IgD-negative memory B cell (primary cell): ENCODE data around the gene MRPL10. TPM values are rescaled to one million over a fixed set of nuclear protein-coding genes. Genes with fewer than 3 reads are reported as not detected.

Experiments
- H3K27ac Mint-ChIP-seq, 3 donors: one replicate each; pipeline ENCODE4 v1.8.0; 2020 to 2022; ENCODE audit warnings: mild to moderate bottlenecking in 3 of 3, mixed read lengths in 3 of 3, moderate library complexity in 1 of 3
- H3K27me3 Mint-ChIP-seq: one replicate; pipeline ENCODE4 v1.8.0; 2021; ENCODE audit warnings: mixed read lengths
- H3K36me3 Mint-ChIP-seq: one replicate; pipeline ENCODE4 v1.8.0; 2020; ENCODE audit warnings: mild to moderate bottlenecking, mixed read lengths
- H3K4me1 Mint-ChIP-seq, 3 donors: one replicate each; pipeline ENCODE4 v1.8.0; 2020 to 2022; ENCODE audit warnings: mixed read lengths in 3 of 3, mild to moderate bottlenecking in 1 of 3
- H3K4me3 Mint-ChIP-seq, 4 donors: one replicate each; pipeline ENCODE4 v1.8.0; 2020 to 2022; ENCODE audit warnings: mild to moderate bottlenecking in 4 of 4, mixed read lengths in 4 of 4, moderate library complexity in 3 of 4
- H3K9me3 Mint-ChIP-seq, 3 donors: one replicate each; pipeline ENCODE4 v1.8.0; 2020 to 2021; ENCODE audit warnings: mixed read lengths in 3 of 3, mild to moderate bottlenecking in 1 of 3
- polyA plus RNA-seq: library from polyadenylated mRNA; unstranded; fragments of 300-500 nt; fragmentation: Illumina TruSeq; gene quantifications from one replicate; pipeline ENCODE4 v1.2.3, GENCODE V29; 2021

The MRPL10 gene
- polyA plus RNA-seq, 1 donor from 2014 or later, result 36.2 TPM

- no peaks in the 10 kb centered on the region for H3K9me3 Mint-ChIP-seq
- peaks cover 6 to 14% (median 13%) of the 10 kb centered on the region in 3 donors for H3K4me1 Mint-ChIP-seq
- H3K27me3 Mint-ChIP-seq, result no peaks in the 10 kb centered on the region
- H3K27ac Mint-ChIP-seq, result no peak overlapping the region
- peaks cover 6% of the 10 kb centered on the region for H3K36me3 Mint-ChIP-seq
- H3K4me3 Mint-ChIP-seq, result peak overlapping the region in 1 of 4 donors; percentile 12
These were observed 6.2 kb upstream of the MRPL10 start for GRCh38 chr17:47837401-47838039.

GRCh38 chr17:47836601-47837000 lies 5.3 kb upstream of the MRPL10 start:
- Mint-ChIP-seq H3K9me3 (no peaks in the 10 kb centered on the region), H3K27ac (no peak overlapping the region), H3K4me1 (peaks cover 9 to 21% (median 15%) of the 10 kb centered on the region in 3 donors), H3K4me3 (no peak overlapping the region), H3K27me3 (no peaks in the 10 kb centered on the region), H3K36me3 (peaks cover 6% of the 10 kb centered on the region)

GRCh38 chr17:47834756-47835155 lies 3.4 kb upstream of the MRPL10 start:
- peaks cover 6% of the 10 kb centered on the region for H3K36me3 Mint-ChIP-seq
- peaks cover 12 to 24% (median 22%) of the 10 kb centered on the region in 3 donors for H3K4me1 Mint-ChIP-seq
- no peaks in the 10 kb centered on the region for H3K27me3 Mint-ChIP-seq
- H3K9me3 Mint-ChIP-seq, result no peaks in the 10 kb centered on the region
- H3K27ac Mint-ChIP-seq, result peak overlapping the region in 1 of 3 donors; percentile 76
- H3K4me3 Mint-ChIP-seq, result peak overlapping the region in 1 of 4 donors; percentile 43

GRCh38 chr17:47831934-47832327 lies 590 bp upstream of the MRPL10 start:
- Mint-ChIP-seq H3K27me3 (no peaks in the 10 kb centered on the region), H3K36me3 (peaks cover 3% of the 10 kb centered on the region), H3K4me1 (peaks cover 12 to 23% (median 22%) of the 10 kb centered on the region in 3 donors), H3K27ac (peak overlapping the region; percentile 87 to 98 (median 95)), H3K9me3 (no peaks in the 10 kb centered on the region), H3K4me3 (peak overlapping the region; percentile 88 to 99 (median 95))

GRCh38 chr17:47830396-47831002 lies 842 bp downstream of the MRPL10 start:
- peak overlapping the region; percentile 88 to 99 (median 95) for H3K4me3 Mint-ChIP-seq
- H3K27ac Mint-ChIP-seq, result peak overlapping the region; percentile 95 to 98 (median 95)
- no peaks in the 10 kb centered on the region for H3K36me3 Mint-ChIP-seq
- H3K27me3 Mint-ChIP-seq, result no peaks in the 10 kb centered on the region
- H3K9me3 Mint-ChIP-seq, result no peaks in the 10 kb centered on the region
- peaks cover 12 to 23% (median 22%) of the 10 kb centered on the region in 3 donors for H3K4me1 Mint-ChIP-seq

GRCh38 chr17:47829870-47830269 lies 1.5 kb downstream of the MRPL10 start:
- peak overlapping the region; percentile 88 to 99 (median 95) for H3K4me3 Mint-ChIP-seq
- H3K27me3 Mint-ChIP-seq, result no peaks in the 10 kb centered on the region
- peak overlapping the region in 2 of 3 donors; percentile 95 to 98 for H3K27ac Mint-ChIP-seq
- H3K36me3 Mint-ChIP-seq, result no peaks in the 10 kb centered on the region
- no peaks in the 10 kb centered on the region for H3K9me3 Mint-ChIP-seq
- peaks cover 12 to 23% (median 22%) of the 10 kb centered on the region in 3 donors for H3K4me1 Mint-ChIP-seq

GRCh38 chr17:47823519-47823918 lies 7.8 kb downstream of the MRPL10 start:
- H3K27me3 Mint-ChIP-seq, result no peaks in the 10 kb centered on the region
- H3K4me1 Mint-ChIP-seq, result peaks cover 4 to 13% (median 12%) of the 10 kb centered on the region in 3 donors
- H3K4me3 Mint-ChIP-seq, result no peak overlapping the region
- no peak overlapping the region for H3K27ac Mint-ChIP-seq
- H3K9me3 Mint-ChIP-seq, result no peaks in the 10 kb centered on the region
- no peaks in the 10 kb centered on the region for H3K36me3 Mint-ChIP-seq

- H3K36me3 Mint-ChIP-seq, result peaks cover 3% of the 10 kb centered on the region
- H3K4me3 Mint-ChIP-seq, result no peak overlapping the region
- H3K27ac Mint-ChIP-seq, result no peak overlapping the region
- no peaks in the 10 kb centered on the region for H3K9me3 Mint-ChIP-seq
- peaks cover 4 to 13% (median 12%) of the 10 kb centered on the region in 3 donors for H3K4me1 Mint-ChIP-seq
- H3K27me3 Mint-ChIP-seq, result no peaks in the 10 kb centered on the region
These were observed 8.6 kb downstream of the MRPL10 start for GRCh38 chr17:47822785-47823184.

GRCh38 chr17:47821424-47822391 lies 9.6 kb downstream of the MRPL10 start, which contains the start of gene OSBPL7:
Gene OSBPL7 (minus strand): TSS chr17:47821794. CDS start chr17:47820278, 1,516 bp downstream.
- Mint-ChIP-seq H3K27ac (peak within 1 kb of the TSS in 2 of 3 donors; percentile 72 to 96), H3K4me1 (peaks cover 4 to 13% (median 12%) of the 10 kb centered on the region in 3 donors), H3K36me3 (peaks cover 3% of the 10 kb centered on the region), H3K4me3 (peak within 1 kb of the TSS; percentile 87 to 99 (median 98)), H3K9me3 (no peaks in the 10 kb centered on the region), H3K27me3 (no peaks in the 10 kb centered on the region)

- H3K36me3 Mint-ChIP-seq, result peaks cover 3% of the 10 kb centered on the region
- peak overlapping the region in 2 of 3 donors; percentile 72 to 96 for H3K27ac Mint-ChIP-seq
- no peaks in the 10 kb centered on the region for H3K27me3 Mint-ChIP-seq
- peaks cover 4 to 13% (median 12%) of the 10 kb centered on the region in 3 donors for H3K4me1 Mint-ChIP-seq
- H3K4me3 Mint-ChIP-seq, result peak overlapping the region; percentile 87 to 99 (median 98)
- H3K9me3 Mint-ChIP-seq, result no peaks in the 10 kb centered on the region
These were observed 10.3 kb downstream of the MRPL10 start for GRCh38 chr17:47821031-47821423.

GRCh38 chr17:47820033-47820789 lies 11.1 kb downstream of the MRPL10 start:
- H3K27me3 Mint-ChIP-seq, result no peaks in the 10 kb centered on the region
- H3K27ac Mint-ChIP-seq, result peak overlapping the region in 1 of 3 donors; percentile 96

GRCh38 chr17:47819475-47819874 lies 11.9 kb downstream of the MRPL10 start:
- Mint-ChIP-seq H3K27ac (no peak overlapping the region), H3K36me3 (peaks cover 3% of the 10 kb centered on the region), H3K9me3 (no peaks in the 10 kb centered on the region), H3K27me3 (no peaks in the 10 kb centered on the region), H3K4me1 (peaks cover 2 to 13% (median 12%) of the 10 kb centered on the region in 3 donors), H3K4me3 (peak overlapping the region in 3 of 4 donors; percentile 6 to 65 (median 35))

More at GRCh38 chr17:47820033-47820789, 11.1 kb downstream of the MRPL10 start:
- peaks cover 4 to 13% (median 12%) of the 10 kb centered on the region in 3 donors for H3K4me1 Mint-ChIP-seq
- no peaks in the 10 kb centered on the region for H3K9me3 Mint-ChIP-seq
- H3K36me3 Mint-ChIP-seq, result peaks cover 3% of the 10 kb centered on the region
- peak overlapping the region; percentile 45 to 99 (median 92) for H3K4me3 Mint-ChIP-seq

- Mint-ChIP-seq H3K9me3 (no peaks in the 10 kb centered on the region), H3K27me3 (no peaks in the 10 kb centered on the region), H3K4me1 (peaks cover 0 to 13% (median 12%) of the 10 kb centered on the region in 3 donors), H3K4me3 (peak overlapping the region in 1 of 4 donors; percentile 56), H3K27ac (no peak overlapping the region), H3K36me3 (peaks cover 3% of the 10 kb centered on the region)
These were observed 13.2 kb downstream of the MRPL10 start for GRCh38 chr17:47818002-47818695.
